ENCODE data around the gene TMTC1. TPM values are rescaled to one million over a fixed set of nuclear protein-coding genes. Genes with fewer than 3 reads are reported as not detected.
A peak's percentile ranks its signal among the peaks of the same experiment; 100 is the strongest.

Gene TMTC1
- total RNA-seq, 1 experiment from 2014 or later: 109 TPM

DNA sequence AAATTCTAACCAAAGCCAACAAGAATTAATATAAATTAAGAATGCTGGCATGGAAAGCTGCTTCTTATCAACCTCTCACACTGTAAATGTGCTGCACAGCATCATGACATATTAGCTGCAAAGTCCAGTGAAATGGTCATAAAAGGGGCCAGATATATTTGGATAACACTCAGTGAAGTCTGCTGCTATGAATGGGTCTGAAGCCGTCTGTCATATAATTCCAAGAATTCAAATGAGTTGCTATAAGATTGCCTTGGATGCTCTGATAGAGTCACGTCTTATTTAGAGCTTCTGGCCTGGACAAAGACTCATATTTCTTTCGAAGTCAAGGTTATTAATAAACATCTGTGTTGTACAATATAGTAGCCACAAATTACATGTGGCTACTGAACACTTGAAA lies 231.9 kb downstream of the TMTC1 start:
- ChIA-PET POLR2A (no interaction called here), CTCF (interaction anchor here (0.6 to 1.2 kb wide), 3 partner anchors 9 to 32 kb away, joined by 3 to 5 read pairs (median 4); no protein-coding TSS in a partner anchor)
- intact Hi-C loops (cut with micrococcal nuclease): loop anchor here (1.0 to 2.0 kb wide), 4 partner anchors 231 to 734 kb away; partner anchors contain the start of gene TMTC1

DNA sequence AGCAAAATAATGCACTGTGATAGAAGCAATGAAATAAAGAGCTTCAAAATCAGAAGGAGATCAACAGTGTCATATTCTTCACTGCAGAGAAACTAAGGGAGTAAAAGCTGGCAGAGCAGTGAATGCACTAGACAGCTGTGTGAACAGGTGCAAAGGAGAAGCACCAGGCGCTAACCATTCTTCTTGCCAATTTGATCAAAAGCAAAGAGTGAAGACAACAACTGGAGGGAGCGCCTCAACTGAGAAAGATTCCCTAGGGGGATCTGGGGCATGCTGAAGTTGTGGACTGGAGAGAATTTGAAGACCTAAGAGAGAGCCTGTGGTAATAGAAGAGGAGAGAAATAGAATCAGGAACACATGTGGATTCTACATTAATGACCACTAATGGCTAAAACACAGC lies 235.9 kb downstream of the TMTC1 start:
- TF ChIP-seq, protein P1, sequence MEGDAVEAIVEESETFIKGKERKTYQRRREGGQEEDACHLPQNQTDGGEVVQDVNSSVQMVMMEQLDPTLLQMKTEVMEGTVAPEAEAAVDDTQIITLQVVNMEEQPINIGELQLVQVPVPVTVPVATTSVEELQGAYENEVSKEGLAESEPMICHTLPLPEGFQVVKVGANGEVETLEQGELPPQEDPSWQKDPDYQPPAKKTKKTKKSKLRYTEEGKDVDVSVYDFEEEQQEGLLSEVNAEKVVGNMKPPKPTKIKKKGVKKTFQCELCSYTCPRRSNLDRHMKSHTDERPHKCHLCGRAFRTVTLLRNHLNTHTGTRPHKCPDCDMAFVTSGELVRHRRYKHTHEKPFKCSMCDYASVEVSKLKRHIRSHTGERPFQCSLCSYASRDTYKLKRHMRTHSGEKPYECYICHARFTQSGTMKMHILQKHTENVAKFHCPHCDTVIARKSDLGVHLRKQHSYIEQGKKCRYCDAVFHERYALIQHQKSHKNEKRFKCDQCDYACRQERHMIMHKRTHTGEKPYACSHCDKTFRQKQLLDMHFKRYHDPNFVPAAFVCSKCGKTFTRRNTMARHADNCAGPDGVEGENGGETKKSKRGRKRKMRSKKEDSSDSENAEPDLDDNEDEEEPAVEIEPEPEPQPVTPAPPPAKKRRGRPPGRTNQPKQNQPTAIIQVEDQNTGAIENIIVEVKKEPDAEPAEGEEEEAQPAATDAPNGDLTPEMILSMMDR (IDR thresholded peaks at IDR 0.05; ENCODE audit: unreplicated experiment): no peak
- ChIA-PET POLR2A (no interaction called here), CTCF (no interaction called here)
- intact Hi-C loops (cut with micrococcal nuclease): no loop called here
- peaks cover 67% of the 10 kb centered on the region for H3K36me3 Mint-ChIP-seq (ENCODE audit: insufficient read depth, unreplicated experiment)
- H3K9me3 Mint-ChIP-seq (ENCODE audit: unreplicated experiment): no peaks in the 10 kb centered on the region
- DNase-seq (ENCODE audit: unreplicated experiment): no peak
- H3K4me1 Mint-ChIP-seq (ENCODE audit: insufficient read depth, unreplicated experiment): no peaks in the 10 kb centered on the region
- H3K27me3 Mint-ChIP-seq (ENCODE audit: insufficient read depth, unreplicated experiment): no peaks in the 10 kb centered on the region
- no peak overlapping the region for H3K27ac Mint-ChIP-seq (ENCODE audit: low read depth, unreplicated experiment)
- H3K4me3 Mint-ChIP-seq (ENCODE audit: unreplicated experiment): no peak overlapping the region
- no TSS peak for BruUV-seq (replicated peaks)

More for the DNA sequence above, 231.9 kb downstream of the TMTC1 start:
- BruUV-seq (replicated peaks): no TSS peak
- Mint-ChIP-seq H3K27ac (ENCODE audit: low read depth, unreplicated experiment) (no peak overlapping the region), H3K9me3 (ENCODE audit: unreplicated experiment) (no peaks in the 10 kb centered on the region), H3K36me3 (ENCODE audit: insufficient read depth, unreplicated experiment) (peaks cover 59% of the 10 kb centered on the region), H3K4me3 (ENCODE audit: unreplicated experiment) (no peak overlapping the region), H3K27me3 (ENCODE audit: insufficient read depth, unreplicated experiment) (no peaks in the 10 kb centered on the region), H3K4me1 (ENCODE audit: insufficient read depth, unreplicated experiment) (no peaks in the 10 kb centered on the region)
- TF ChIP-seq, protein P1 (IDR thresholded peaks at IDR 0.05; ENCODE audit: unreplicated experiment): no peak
- no peak for DNase-seq (ENCODE audit: unreplicated experiment)

DNA sequence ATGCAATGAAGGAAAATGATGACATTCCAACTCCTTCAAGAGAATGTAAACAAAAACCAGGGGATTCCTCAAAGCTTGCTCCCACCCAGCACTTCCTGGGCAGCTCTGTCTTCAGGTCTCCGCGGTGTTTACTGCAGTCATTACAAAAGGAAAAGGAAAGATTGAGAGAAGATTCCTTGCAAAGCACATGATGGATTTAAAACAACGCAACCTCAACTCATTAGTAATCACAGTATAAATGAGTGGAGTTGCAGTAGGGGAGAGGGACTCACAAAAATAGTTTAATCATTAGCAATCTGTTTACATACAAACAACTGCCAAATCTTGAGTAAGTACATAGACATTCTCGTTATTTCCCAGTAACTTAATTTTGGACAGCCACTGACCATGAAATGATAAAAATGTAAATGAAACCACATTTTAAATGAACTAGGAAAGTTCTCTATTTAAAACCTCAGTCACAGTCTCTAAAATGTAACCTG lies 236.6 kb downstream of the TMTC1 start:
- Mint-ChIP-seq H3K4me3 (ENCODE audit: unreplicated experiment) (no peak overlapping the region), H3K36me3 (ENCODE audit: insufficient read depth, unreplicated experiment) (peaks cover 67% of the 10 kb centered on the region), H3K4me1 (ENCODE audit: insufficient read depth, unreplicated experiment) (no peaks in the 10 kb centered on the region), H3K27me3 (ENCODE audit: insufficient read depth, unreplicated experiment) (no peaks in the 10 kb centered on the region), H3K9me3 (ENCODE audit: unreplicated experiment) (no peaks in the 10 kb centered on the region), H3K27ac (ENCODE audit: low read depth, unreplicated experiment) (no peak overlapping the region)
- intact Hi-C loops (cut with micrococcal nuclease): no loop called here
- POLR2A ChIA-PET: interaction anchor here (0.7 to 0.8 kb wide), 2 partner anchors 10 to 803 kb away, joined by 3 read pairs; no protein-coding TSS in a partner anchor
- no peak for DNase-seq (ENCODE audit: unreplicated experiment)
- CTCF ChIA-PET: interaction anchor here (0.6 kb wide), 1 partner anchor 44 kb away, joined by 3 read pairs; no protein-coding TSS in a partner anchor
- TF ChIP-seq, protein P1 (IDR thresholded peaks at IDR 0.05; ENCODE audit: unreplicated experiment): no peak
- no TSS peak for BruUV-seq (replicated peaks)

DNA sequence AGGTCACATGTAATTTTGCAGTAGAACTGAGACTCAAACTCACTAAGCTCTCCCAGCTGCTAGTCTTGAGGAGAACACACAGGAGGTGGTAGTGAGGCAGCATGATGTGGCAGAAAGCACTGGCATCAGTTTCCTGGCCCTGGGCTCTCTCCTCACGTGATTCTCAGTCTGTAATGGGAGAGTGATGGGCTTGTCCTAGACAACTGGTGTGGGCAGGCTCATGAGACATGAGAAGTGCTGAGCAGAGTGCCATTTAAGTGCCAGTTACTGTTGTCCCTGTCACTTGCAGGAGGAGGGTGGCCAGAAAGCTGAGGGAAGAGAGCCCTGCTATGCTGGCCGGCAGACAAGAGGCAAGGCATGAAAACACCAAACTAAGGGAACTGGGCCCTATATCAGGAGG lies 237.7 kb downstream of the TMTC1 start:
- ChIA-PET POLR2A (interaction anchor here (0.7 kb wide), 1 partner anchor 1282 kb away, joined by 3 read pairs; no protein-coding TSS in a partner anchor), CTCF (no interaction called here)
- H3K9me3 Mint-ChIP-seq (ENCODE audit: unreplicated experiment): no peaks in the 10 kb centered on the region
- TF ChIP-seq, protein P1 (IDR thresholded peaks at IDR 0.05; ENCODE audit: unreplicated experiment): no peak
- BruUV-seq (replicated peaks): no TSS peak
- H3K4me1 Mint-ChIP-seq (ENCODE audit: insufficient read depth, unreplicated experiment): no peaks in the 10 kb centered on the region
- intact Hi-C loops (cut with micrococcal nuclease): no loop called here
- no peaks in the 10 kb centered on the region for H3K27me3 Mint-ChIP-seq (ENCODE audit: insufficient read depth, unreplicated experiment)
- H3K36me3 Mint-ChIP-seq (ENCODE audit: insufficient read depth, unreplicated experiment): peaks cover 72% of the 10 kb centered on the region
- H3K4me3 Mint-ChIP-seq (ENCODE audit: unreplicated experiment): no peak overlapping the region
- H3K27ac Mint-ChIP-seq (ENCODE audit: low read depth, unreplicated experiment): peak overlapping the region; percentile 60
- no peak for DNase-seq (ENCODE audit: unreplicated experiment)

Measured in MCF 10A (cell line).